Endodermal cell (in vitro differentiated cells): ENCODE measurements around the gene CCDC74A. TPM values are rescaled to one million over a fixed set of nuclear protein-coding genes. Genes with fewer than 3 reads are reported as not detected.
"Not testable (repeated sequence)": the region's sequence is repeated elsewhere in the genome, so short reads cannot be mapped to it uniquely, and the experiment has no call there.

ENCODE experiments used
- DNase-seq: peaks from one replicate; pipeline ENCODE4 v3.0.0-alpha.2; 2017
- H3K27ac ChIP-seq: 2 replicates; pipeline ENCODE4 v1.5.1; 2013; ENCODE audit warnings: mild to moderate bottlenecking, low read depth, low read length, moderate library complexity
- H3K27me3 ChIP-seq: 2 replicates; pipeline ENCODE4 v1.6.1; 2013; ENCODE audit warnings: mild to moderate bottlenecking, low read length, moderate library complexity; ENCODE audit not compliant: insufficient read depth, control insufficient read depth, poor library complexity, severe bottlenecking
- H3K36me3 ChIP-seq: 2 replicates; pipeline ENCODE4 v1.7.0; 2013; ENCODE audit warnings: mild to moderate bottlenecking, low read length, moderate library complexity; ENCODE audit not compliant: control insufficient read depth, insufficient read depth
- H3K4me1 ChIP-seq: one replicate; pipeline ENCODE4 v1.7.0; 2013; ENCODE audit warnings: low read length; ENCODE audit not compliant: control insufficient read depth, insufficient read depth
- H3K4me3 ChIP-seq: 2 replicates; pipeline ENCODE4 v1.5.1; 2013; ENCODE audit warnings: mild to moderate bottlenecking, low read length, moderate library complexity
- H3K9ac ChIP-seq: 2 replicates; pipeline ENCODE4 v1.6.1; 2013; ENCODE audit warnings: mild to moderate bottlenecking, low read length, moderate library complexity; ENCODE audit not compliant: poor library complexity, severe bottlenecking; ENCODE audit errors: extremely low read depth
- H3K9me3 ChIP-seq: 2 replicates; pipeline ENCODE4 v1.6.1; 2013; ENCODE audit warnings: mild to moderate bottlenecking, low read length, moderate library complexity; ENCODE audit not compliant: control insufficient read depth
- H3K27ac Mint-ChIP-seq: 2 replicates; pipeline ENCODE4 v1.8.0; 2020; ENCODE audit warnings: mixed read lengths
- H3K27me3 Mint-ChIP-seq: 2 replicates; pipeline ENCODE4 v1.8.0; 2021; ENCODE audit warnings: mild to moderate bottlenecking, mixed read lengths; ENCODE audit not compliant: insufficient read depth
- H3K36me3 Mint-ChIP-seq: 2 replicates; pipeline ENCODE4 v1.8.0; 2020; ENCODE audit warnings: low read depth, mixed read lengths
- H3K4me1 Mint-ChIP-seq: 2 replicates; pipeline ENCODE4 v1.8.0; 2020; ENCODE audit warnings: mixed read lengths
- H3K4me3 Mint-ChIP-seq: 2 replicates; pipeline ENCODE4 v1.8.0; 2020; ENCODE audit warnings: mild to moderate bottlenecking, moderate library complexity, mixed read lengths
- H3K9me3 Mint-ChIP-seq: 2 replicates; pipeline ENCODE4 v1.8.0; 2020; ENCODE audit warnings: mild to moderate bottlenecking, mixed read lengths
- WGBS, 2 experiments: methylation state at CpG; one replicate each; pipeline versions ENCODE4 v1.1.5 to v1.1.7; 2013; ENCODE audit warnings: missing lambda C conversion rate in 2 of 2, mixed read lengths in 1 of 2; ENCODE audit not compliant: insufficient coverage in 1 of 2, insufficient read length in 1 of 2; 5-methylcytosine and 5-hydroxymethylcytosine counted together
- total RNA-seq, 2 donors: library from RNA; stranded (reverse); fragmentation: NEBNext Ultra II Directional in 1 of 2; extraction: Animal tissue kit (Norgen Biotek cat#: 25700) in 1 of 2; gene quantifications; 2 replicates in 1 of 2; 3 replicates in 1 of 2; pipeline ENCODE4 v1.2.1, GENCODE V29; 2021
- TF ChIP-seq, protein P1 (sequence below): fragments of 200-600 bp; sonication (generic); conservative IDR thresholded peaks from 2 replicates; pipeline ENCODE4 v1.5.0; 2021; ENCODE audit warnings: antibody characterized with exemption, mild to moderate bottlenecking

The CCDC74A gene
- total RNA-seq, 2 donors from 2014 or later, result 17.3 to 29.9 TPM

DNA sequence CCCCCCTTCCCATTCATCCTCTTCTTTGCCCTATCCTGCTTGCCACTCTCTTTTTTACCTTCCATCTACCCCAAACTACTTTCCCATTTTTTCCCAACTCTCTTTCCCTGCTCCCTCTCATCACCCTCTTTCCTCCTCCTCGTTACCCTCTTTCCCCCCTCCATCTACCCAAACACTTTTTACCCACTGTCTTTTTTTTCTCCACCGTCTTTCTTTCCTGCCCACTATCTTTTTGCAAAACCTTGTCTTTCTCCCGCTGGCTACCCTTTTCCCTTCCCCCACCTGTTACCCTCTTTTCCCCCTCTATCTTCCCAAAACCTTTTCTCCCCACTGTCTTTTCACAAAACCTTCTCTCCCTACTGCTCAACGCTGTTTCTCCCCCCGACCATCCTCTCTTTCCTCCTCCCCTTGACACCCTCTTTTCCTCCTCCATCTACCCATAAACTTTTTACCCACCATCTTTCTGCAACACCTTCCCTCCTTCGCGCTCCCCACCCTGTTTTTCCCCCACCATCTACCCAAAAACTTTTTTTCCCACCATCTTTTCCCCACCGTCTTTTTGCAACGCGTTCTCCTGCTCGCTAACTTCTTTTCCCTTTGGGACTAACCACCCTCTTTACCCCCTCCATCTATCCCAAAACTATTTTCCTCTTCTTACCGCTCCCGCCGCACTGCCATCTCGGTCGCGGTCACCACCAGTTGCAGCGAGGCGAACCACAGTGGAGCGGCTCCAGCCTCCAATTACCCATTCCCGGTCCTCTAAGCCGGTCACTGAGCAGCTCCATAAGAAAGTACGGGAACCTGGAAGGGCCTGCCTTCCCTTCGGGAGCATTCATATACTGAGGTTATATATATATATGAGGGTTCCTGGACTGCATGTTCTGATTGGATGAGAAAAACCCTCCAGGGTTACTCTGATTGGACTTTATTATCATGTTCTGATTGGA lies 15.0 kb downstream of the CCDC74A start:
- Histone ChIP-seq H3K27me3 (no peaks in the 10 kb centered on the region), H3K4me3 (no peak overlapping the region), H3K4me1 (no peaks in the 10 kb centered on the region), H3K27ac (no peak overlapping the region), H3K36me3 (no peaks in the 10 kb centered on the region), H3K9me3 (no peaks in the 10 kb centered on the region), H3K9ac (no peak overlapping the region)
- Mint-ChIP-seq H3K36me3 (no peaks in the 10 kb centered on the region), H3K9me3 (no peaks in the 10 kb centered on the region), H3K27ac (no peak overlapping the region), H3K4me1 (no peaks in the 10 kb centered on the region), H3K27me3 (peaks cover 13% of the 10 kb centered on the region), H3K4me3 (no peak overlapping the region)
- DNase-seq, result no peak
- WGBS, 2 experiments, result 92 to 94% methylated on average over 13 to 24 of the region's 24 CpGs
- TF ChIP-seq, protein P1, sequence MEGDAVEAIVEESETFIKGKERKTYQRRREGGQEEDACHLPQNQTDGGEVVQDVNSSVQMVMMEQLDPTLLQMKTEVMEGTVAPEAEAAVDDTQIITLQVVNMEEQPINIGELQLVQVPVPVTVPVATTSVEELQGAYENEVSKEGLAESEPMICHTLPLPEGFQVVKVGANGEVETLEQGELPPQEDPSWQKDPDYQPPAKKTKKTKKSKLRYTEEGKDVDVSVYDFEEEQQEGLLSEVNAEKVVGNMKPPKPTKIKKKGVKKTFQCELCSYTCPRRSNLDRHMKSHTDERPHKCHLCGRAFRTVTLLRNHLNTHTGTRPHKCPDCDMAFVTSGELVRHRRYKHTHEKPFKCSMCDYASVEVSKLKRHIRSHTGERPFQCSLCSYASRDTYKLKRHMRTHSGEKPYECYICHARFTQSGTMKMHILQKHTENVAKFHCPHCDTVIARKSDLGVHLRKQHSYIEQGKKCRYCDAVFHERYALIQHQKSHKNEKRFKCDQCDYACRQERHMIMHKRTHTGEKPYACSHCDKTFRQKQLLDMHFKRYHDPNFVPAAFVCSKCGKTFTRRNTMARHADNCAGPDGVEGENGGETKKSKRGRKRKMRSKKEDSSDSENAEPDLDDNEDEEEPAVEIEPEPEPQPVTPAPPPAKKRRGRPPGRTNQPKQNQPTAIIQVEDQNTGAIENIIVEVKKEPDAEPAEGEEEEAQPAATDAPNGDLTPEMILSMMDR, result no peak

DNA sequence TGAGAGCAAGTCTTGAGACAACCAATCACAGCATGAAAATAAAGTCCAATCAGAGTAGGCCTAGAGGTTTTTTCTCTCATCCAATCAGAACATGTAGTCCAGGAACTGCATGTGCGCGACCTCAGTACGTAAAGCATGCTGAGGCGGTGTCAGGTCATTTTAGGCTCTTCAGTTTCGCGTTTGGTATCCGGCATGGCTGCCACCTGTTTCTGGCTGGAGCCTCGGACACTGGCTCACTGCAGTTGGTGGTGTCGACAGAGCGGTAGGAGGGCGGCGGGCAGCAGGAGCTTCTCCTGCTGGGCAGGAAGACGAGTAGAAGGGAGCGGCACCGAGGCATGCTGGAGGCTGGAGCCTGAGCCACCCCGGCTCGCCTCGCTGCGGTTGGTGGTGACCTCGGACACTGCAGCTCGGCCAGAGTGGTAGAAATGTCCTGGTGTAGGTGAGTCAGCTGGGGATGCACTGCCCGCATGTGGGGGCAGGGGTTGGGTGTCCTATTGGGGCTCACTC lies 15.8 kb downstream of the CCDC74A start:
- peaks cover 13% of the 10 kb centered on the region for H3K27me3 Mint-ChIP-seq
- no peak for DNase-seq
- no peak overlapping the region for H3K27ac Mint-ChIP-seq
- Histone ChIP-seq H3K27ac (no peak overlapping the region), H3K9me3 (no peaks in the 10 kb centered on the region), H3K4me1 (no peaks in the 10 kb centered on the region), H3K27me3 (no peaks in the 10 kb centered on the region), H3K9ac (no peak overlapping the region), H3K36me3 (no peaks in the 10 kb centered on the region), H3K4me3 (no peak overlapping the region)
- H3K9me3 Mint-ChIP-seq, result peaks cover 3% of the 10 kb centered on the region
- TF ChIP-seq, protein P1, result no peak
- H3K36me3 Mint-ChIP-seq, result no peaks in the 10 kb centered on the region
- no peak overlapping the region for H3K4me3 Mint-ChIP-seq
- 94% methylated on average over 16 to 22 of the region's 22 CpGs for WGBS, 2 experiments
- H3K4me1 Mint-ChIP-seq, result no peaks in the 10 kb centered on the region

DNA sequence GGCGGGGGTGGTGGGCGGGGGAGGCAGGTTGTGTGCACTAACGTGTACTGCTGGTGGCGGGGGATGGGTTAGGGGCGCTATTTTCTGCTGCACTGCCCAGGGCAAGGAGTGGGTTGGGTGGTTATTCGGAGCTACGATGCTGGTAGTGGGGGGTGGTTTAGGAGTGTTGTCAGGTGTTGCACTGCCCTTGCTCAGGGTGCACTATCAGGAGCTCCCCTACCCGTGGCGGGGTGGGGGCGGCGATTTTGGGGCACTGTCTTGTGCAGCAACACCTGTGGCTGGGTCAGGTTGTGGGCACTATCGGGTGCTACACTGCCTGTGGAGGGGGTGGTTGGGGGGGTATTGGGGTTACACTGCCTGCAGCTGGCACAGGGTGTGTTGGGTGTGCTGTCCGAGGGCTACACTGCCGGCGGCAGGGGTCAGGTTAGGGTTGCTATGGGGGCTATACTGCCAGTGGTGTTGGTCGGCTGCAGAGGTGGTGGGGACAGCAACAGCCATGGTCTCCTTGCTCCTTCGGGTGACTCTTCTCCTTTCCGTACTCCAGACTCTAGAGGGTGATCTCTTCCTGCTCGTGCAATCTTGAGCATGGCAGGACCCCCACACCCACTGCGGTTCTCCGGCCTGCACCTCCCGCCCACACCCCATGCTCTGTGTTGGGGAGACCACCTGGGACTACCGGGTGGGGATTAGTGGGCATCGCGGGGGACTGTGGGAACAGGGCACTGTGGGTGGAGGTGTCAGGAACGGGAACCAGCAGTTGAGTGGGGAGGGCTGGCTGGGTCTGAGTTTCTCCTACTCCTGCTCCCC lies 16.5 kb downstream of the CCDC74A start:
- H3K36me3 Mint-ChIP-seq, H3K27me3 ChIP-seq, H3K27ac Mint-ChIP-seq, H3K27ac ChIP-seq, H3K4me3 Mint-ChIP-seq, H3K4me1 ChIP-seq, H3K9me3 ChIP-seq, H3K4me3 ChIP-seq, H3K4me1 Mint-ChIP-seq, H3K9me3 Mint-ChIP-seq, H3K9ac ChIP-seq, H3K36me3 ChIP-seq: not testable (repeated sequence)
- DNase-seq, result peak; percentile 26
- peaks cover 13% of the 10 kb centered on the region for H3K27me3 Mint-ChIP-seq
- WGBS, 2 experiments, result 40 to 77% methylated on average over 1 to 16 of the region's 26 CpGs

DNA sequence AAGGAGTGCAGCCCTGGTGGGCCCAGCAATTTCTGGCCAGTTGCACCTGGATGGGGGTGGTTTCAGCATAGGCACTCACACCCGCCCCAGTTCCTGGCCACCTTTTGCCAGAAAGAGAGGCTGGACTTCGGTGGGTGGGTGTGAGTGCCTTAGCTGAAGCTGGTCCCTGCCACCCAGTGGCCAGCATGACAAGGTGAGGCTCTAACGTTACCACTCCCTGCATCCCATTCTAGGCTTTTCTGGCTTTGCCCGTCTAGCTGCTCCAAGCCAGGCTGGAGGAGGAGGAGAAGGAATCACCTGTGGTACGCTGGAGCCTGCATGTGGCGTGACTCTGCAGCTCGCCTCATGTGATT lies 17.1 kb downstream of the CCDC74A start:
- H3K27me3 Mint-ChIP-seq, result peaks cover 13% of the 10 kb centered on the region
- not testable (repeated sequence) for H3K27ac ChIP-seq, H3K27ac Mint-ChIP-seq, H3K4me3 Mint-ChIP-seq, H3K4me1 Mint-ChIP-seq, H3K36me3 ChIP-seq, H3K9me3 Mint-ChIP-seq, DNase-seq, H3K9ac ChIP-seq, H3K36me3 Mint-ChIP-seq, H3K4me3 ChIP-seq, H3K9me3 ChIP-seq, H3K27me3 ChIP-seq, H3K4me1 ChIP-seq
- WGBS, 2 experiments, result 83% methylated on average over 3 of the region's 7 CpGs; no CpG with 5 or more reads in 1 of the 2 experiments
